Pericardium fibroblast (primary cell): ENCODE results near the gene RAB29. TPM values are rescaled to one million over a fixed set of nuclear protein-coding genes. Genes with fewer than 3 reads are reported as not detected.

Source experiments
- total RNA-seq: library from RNA; depleted of rRNA; stranded (reverse); fragments of >200 nt; gene quantifications from 2 replicates; pipeline ENCODE4 v1.2.3, GENCODE V29; 2015

RAB29 gene, protein sequence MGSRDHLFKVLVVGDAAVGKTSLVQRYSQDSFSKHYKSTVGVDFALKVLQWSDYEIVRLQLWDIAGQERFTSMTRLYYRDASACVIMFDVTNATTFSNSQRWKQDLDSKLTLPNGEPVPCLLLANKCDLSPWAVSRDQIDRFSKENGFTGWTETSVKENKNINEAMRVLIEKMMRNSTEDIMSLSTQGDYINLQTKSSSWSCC
- 18.0 and 21.8 TPM in 2 replicates for total RNA-seq

GRCh38 chr1:205775015-205775716 is at the start of gene RAB29:
RAB29 (minus strand) TSS chr1:205775482; CDS start chr1:205774956, 526 bp downstream.

DNA sequence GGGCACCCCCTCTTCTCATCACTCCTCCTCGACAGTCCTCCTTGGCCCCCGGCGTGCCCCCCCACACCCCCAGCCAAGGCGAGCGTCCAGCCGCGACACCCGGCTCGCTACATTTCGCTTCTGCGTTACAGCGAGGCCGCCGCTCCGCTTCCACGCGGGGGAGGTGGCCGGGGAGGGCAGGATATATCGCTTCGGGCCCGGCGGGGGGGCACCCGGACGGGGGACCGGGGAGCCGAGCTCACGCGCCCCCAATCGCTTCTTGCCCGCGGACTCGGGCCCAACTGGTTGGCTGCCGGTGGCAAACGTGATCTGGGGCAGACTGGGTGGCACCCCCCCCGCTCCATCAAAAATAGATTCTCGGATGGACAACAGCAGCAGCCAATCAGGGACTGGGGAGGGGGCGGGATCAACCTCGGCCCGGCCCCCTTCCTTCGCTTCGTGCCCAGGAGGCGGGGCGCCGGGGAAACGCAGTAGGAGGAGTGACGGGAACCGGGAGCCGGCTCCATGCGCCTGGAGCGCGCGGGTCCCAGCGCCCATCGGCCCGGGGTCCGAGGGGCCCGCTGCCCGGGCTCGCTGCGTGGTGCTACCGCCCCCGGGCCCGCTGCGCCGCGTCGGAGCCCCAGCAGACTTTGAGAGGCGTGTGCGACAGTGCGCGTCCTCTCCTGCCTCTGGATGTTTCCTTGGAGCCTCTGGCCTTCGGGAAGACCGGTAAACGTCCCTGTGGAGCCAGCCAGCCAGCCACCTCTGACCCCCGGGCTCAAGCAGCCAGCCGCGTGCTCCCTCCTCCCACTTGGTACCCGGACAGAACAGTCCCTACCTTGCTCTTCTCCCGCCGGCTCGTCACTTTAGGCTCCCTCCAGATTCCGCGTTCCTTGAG is 37.8 kb upstream of the RAB29 start, which contains the start of gene SLC41A1:
Gene SLC41A1, minus strand, starts transcription at position 321 of the 877 bp plus-strand sequence. CDS start 2,757 bp downstream, outside the sequence.

GRCh38 chr1:205750138-205751035 is 24.9 kb downstream of the RAB29 start, which contains the start of gene NUCKS1:
NUCKS1 (minus strand) TSS chr1:205750182; CDS start chr1:205749973, 209 bp downstream.

Other genes starting within 250 kb of the RAB29 start
- gene ELK4, start 143.5 kb downstream of the RAB29 start, total RNA-seq: 8.8 and 11.3 TPM in 2 replicates
- 0.51 and 3.4 TPM in 2 replicates for gene SLC45A3, start 95.0 kb downstream of the RAB29 start, total RNA-seq
- gene NUCKS1, start 25.3 kb downstream of the RAB29 start, total RNA-seq: 63.2 and 66.6 TPM in 2 replicates
- gene SLC41A1, start 37.7 kb upstream of the RAB29 start, total RNA-seq: 22.0 and 24.9 TPM in 2 replicates
- gene PM20D1, start 74.7 kb upstream of the RAB29 start, total RNA-seq: 0.17 TPM in 1 of 2 replicates, not detected in the other
- not detected in 2 replicates for gene SLC26A9, start 168.0 kb upstream of the RAB29 start, total RNA-seq
- gene RAB7B, start 227.9 kb upstream of the RAB29 start, total RNA-seq: 7.3 and 11.0 TPM in 2 replicates
- not detected in 2 replicates for gene CTSE, start 248.4 kb upstream of the RAB29 start, total RNA-seq